PFSK-1 (cell line): ENCODE data around the gene UNC13C.

ENCODE experiments used
- FOXP2 ChIP-seq: optimal IDR thresholded peaks from 2 replicates; pipeline ENCODE3; 2011; ENCODE audit warnings: borderline replicate concordance, control low read depth, inconsistent platforms; ENCODE audit not compliant: insufficient read depth; ENCODE audit errors: extremely low read length, extremely low read depth
- POLR2AphosphoS5 ChIP-seq: IDR thresholded peaks from 2 replicates; pipeline ENCODE4 v1.6.1; 2012; ENCODE audit warnings: low read depth, mild to moderate bottlenecking, control low read depth, low read length, moderate library complexity
- REST ChIP-seq, 2 experiments: IDR thresholded peaks; 2 replicates each; pipeline versions ENCODE4 v1.6.1 to v1.8.0; 2011 to 2012; ENCODE audit warnings: low read depth in 2 of 2, low read length in 2 of 2, control low read depth in 1 of 2, inconsistent platforms in 1 of 2, mild to moderate bottlenecking in 1 of 2, moderate library complexity in 1 of 2; ENCODE audit not compliant: insufficient read depth in 1 of 2
- SIN3A ChIP-seq: IDR thresholded peaks from 2 replicates; pipeline ENCODE4 v1.6.1; 2012; ENCODE audit warnings: mild to moderate bottlenecking, low read length, moderate library complexity, borderline replicate concordance; ENCODE audit not compliant: insufficient read depth
- TAF1 ChIP-seq: IDR thresholded peaks from 2 replicates; pipeline ENCODE4 v1.6.1; 2012; ENCODE audit warnings: low read length, control low read depth, borderline replicate concordance; ENCODE audit not compliant: insufficient read depth

The UNC13C gene

GRCh38 chr15:54227569-54227968, 249.3 kb downstream of the UNC13C start:
- no peak for TF ChIP-seq REST (IDR thresholded peaks at IDR 0.05; ENCODE audit: insufficient read depth in 1 of 2, low read depth in 2 of 2, low read length in 2 of 2)
- TF ChIP-seq TAF1: no peak
- no peak for TF ChIP-seq SIN3A
- TF ChIP-seq POLR2AphosphoS5: no peak
- TF ChIP-seq FOXP2: no peak

DNA sequence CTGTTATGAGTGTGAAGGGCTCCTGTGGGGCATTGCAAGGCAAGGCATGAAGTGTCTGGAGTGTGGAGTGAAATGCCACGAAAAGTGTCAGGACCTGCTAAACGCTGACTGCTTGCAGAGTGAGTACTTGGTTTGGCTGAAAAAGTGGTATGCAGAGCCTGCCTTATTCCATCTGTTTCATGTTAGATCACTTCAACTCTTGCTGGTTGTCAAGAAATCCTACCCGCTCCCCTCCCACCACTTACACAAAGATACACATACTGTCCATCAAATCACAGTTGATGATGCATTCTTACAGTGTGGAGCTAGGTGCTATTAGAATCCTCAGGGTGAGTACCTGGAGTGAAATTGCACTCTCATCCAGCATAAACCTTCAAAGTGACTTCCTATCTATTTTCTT, 272.1 kb downstream of the UNC13C start:
- no peak for TF ChIP-seq POLR2AphosphoS5
- TF ChIP-seq TAF1: no peak
- TF ChIP-seq REST (IDR thresholded peaks at IDR 0.05; ENCODE audit: insufficient read depth in 1 of 2, low read depth in 2 of 2, low read length in 2 of 2): no peak
- TF ChIP-seq FOXP2: no peak
- TF ChIP-seq SIN3A: no peak

DNA sequence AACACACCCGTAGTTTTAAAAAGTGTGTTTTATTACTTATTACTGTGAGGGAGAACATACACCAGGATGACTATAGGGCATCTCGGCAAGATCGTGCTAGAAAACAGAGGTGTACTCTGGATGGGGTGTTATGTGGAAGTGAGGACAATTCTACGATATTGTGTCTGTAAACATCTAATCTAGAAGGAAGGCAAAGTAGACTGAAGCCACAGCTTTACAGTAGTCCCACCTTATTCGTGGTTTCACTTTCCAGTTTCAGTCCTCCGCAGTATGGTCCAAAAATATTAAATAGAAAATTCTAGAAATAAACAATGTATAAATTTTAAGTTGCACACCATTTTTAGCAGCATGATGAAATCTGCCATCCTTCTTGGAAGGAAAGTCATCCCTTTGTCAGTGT, 277.9 kb downstream of the UNC13C start:
- TF ChIP-seq SIN3A (no peak), REST (IDR thresholded peaks at IDR 0.05; ENCODE audit: insufficient read depth in 1 of 2, low read depth in 2 of 2, low read length in 2 of 2) (no peak), TAF1 (no peak), POLR2AphosphoS5 (no peak), FOXP2 (no peak)

GRCh38 chr15:54273928-54274327, 295.7 kb downstream of the UNC13C start:
- TF ChIP-seq POLR2AphosphoS5 (no peak), TAF1 (no peak), FOXP2 (no peak), SIN3A (no peak), REST (IDR thresholded peaks at IDR 0.05; ENCODE audit: insufficient read depth in 1 of 2, low read depth in 2 of 2, low read length in 2 of 2) (no peak)

DNA sequence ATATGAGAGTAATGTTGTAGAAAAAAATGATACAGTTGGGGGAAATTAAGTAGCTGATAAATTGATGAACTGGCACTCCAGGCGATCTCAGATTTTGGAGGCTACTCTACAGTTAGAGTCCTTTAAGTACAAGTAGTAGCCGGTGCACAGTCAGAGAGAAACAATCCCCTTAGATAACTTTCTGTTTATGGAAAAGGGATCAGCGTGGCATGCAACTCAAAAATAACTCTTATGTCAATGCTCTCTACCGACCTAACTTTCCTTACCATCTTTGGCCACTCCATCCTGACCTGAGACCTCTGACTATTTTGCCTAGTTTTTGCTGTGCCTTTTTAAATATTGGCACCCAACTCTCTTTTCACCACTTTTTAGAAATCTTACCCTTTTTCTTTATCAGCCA, 299.6 kb downstream of the UNC13C start:
- TF ChIP-seq POLR2AphosphoS5: no peak
- no peak for TF ChIP-seq REST (IDR thresholded peaks at IDR 0.05; ENCODE audit: insufficient read depth in 1 of 2, low read depth in 2 of 2, low read length in 2 of 2)
- no peak for TF ChIP-seq FOXP2
- TF ChIP-seq TAF1: no peak
- no peak for TF ChIP-seq SIN3A
